PFSK-1 (cell line): ENCODE results near the gene PAPPA2.

ENCODE experiments used
- POLR2AphosphoS5 ChIP-seq: IDR thresholded peaks from 2 replicates; pipeline ENCODE4 v1.6.1; 2012; ENCODE audit warnings: low read depth, mild to moderate bottlenecking, control low read depth, low read length, moderate library complexity
- REST ChIP-seq, 2 experiments: IDR thresholded peaks; 2 replicates each; pipeline versions ENCODE4 v1.6.1 to v1.8.0; 2011 to 2012; ENCODE audit warnings: low read depth in 2 of 2, low read length in 2 of 2, control low read depth in 1 of 2, inconsistent platforms in 1 of 2, mild to moderate bottlenecking in 1 of 2, moderate library complexity in 1 of 2; ENCODE audit not compliant: insufficient read depth in 1 of 2
- SIN3A ChIP-seq: IDR thresholded peaks from 2 replicates; pipeline ENCODE4 v1.6.1; 2012; ENCODE audit warnings: mild to moderate bottlenecking, low read length, moderate library complexity, borderline replicate concordance; ENCODE audit not compliant: insufficient read depth
- TAF1 ChIP-seq: IDR thresholded peaks from 2 replicates; pipeline ENCODE4 v1.6.1; 2012; ENCODE audit warnings: low read length, control low read depth, borderline replicate concordance; ENCODE audit not compliant: insufficient read depth

- TF ChIP-seq POLR2AphosphoS5 (no peak), SIN3A (no peak), REST (IDR thresholded peaks at IDR 0.05; ENCODE audit: insufficient read depth in 1 of 2, low read depth in 2 of 2, low read length in 2 of 2) (no peak), TAF1 (no peak)
Observed at GRCh38 chr1:176790786-176791185, 327.8 kb downstream of the PAPPA2 start.
